Brain pericyte (primary cell): ENCODE results near the gene CDK5RAP2.

Source experiments
- DNase-seq: peaks from one replicate; pipeline ENCODE4 v3.0.0-alpha.2; 2012; ENCODE audit warnings: low read depth, low spot score

CDK5RAP2 gene

GRCh38 chr9:120384925-120385272, 195.1 kb downstream of the CDK5RAP2 start:
- DNase-seq = no peak

DNA sequence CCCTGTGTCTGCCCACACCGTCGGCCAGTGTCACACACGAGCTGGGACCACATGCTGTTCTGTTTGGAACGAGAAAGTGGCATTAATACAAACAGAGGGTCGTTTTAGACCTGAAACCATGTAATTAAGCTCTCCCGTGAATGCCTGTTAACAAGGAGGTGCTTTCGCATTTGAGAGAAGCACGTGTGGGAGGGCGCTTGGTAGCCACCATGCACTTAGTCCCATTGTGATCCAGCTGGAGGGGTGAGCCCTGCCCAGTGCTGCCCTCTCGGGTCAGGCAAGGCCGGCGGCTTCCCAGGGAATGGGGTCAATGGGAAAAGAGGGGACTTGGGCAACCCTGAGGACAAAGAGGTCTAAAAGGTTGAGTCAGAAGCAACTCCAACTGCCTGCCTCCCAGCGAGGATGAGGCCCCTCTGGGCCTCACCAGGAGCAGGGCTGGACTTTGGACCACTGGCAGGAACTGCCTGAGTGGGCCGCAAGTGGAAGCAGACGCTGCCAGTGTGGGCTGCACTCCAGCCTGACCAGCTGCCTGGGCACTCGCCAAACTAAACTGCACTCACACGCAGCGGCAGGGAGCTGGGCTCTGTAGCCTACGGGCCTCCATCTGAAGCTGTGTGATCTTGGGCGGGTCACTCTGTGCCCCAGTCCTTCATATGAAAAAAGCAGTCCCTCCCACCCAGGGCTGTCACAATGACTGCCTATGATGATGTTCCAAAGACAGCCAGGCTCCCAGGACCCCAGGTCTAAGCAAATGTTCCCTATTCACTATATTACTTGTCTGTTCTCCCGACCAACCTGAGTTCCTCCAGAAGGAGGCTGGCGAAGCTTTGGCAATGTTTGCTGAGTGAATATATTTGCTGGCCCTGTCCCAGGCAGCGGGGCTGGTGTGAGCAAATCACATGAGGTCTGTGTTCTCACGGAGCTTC, 195.7 kb downstream of the CDK5RAP2 start:
- DNase-seq = peak; percentile 63

DNA sequence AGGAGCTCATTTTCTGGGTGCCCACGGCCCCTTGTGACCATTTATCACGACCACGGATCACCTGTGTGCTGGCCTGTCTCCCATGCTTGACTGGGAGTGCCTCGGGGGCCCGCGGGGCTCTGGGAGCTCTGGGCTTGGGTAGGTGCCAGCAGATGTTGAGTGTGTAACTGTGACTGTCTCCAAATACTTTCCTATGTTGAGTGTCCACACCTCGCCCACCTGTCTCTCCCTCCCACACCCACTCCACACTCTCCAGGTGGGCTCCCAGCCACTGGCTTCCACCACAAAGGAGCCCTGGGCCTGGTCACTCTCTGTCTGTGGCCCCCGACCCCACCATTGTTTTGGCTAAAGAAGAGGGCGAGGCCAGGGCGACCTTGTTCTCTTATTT, 196.4 kb downstream of the CDK5RAP2 start:
- DNase-seq = no peak

- DNase-seq = no peak
Observed at GRCh38 chr9:120382453-120382852, 197.5 kb downstream of the CDK5RAP2 start.

DNA sequence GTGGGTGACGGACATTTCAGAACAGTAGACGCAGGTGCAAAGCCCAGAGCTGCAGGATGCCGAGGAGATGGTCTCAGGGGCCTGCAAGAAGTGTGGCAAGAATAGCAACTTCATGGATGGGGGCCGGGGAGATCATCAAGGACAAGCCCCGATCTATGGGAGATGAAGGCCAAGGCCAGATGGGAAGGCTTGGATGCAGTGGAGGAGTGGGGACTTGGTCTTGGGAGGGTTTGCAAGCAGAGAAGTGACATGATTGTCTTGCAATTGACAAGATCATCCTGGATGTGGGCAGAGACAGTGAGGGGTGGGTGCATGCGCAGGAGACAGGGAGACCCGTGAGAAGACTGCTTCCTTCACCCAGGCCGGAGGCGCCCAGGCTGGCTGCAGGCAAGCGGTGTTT, 198.1 kb downstream of the CDK5RAP2 start:
- DNase-seq = no peak

DNA sequence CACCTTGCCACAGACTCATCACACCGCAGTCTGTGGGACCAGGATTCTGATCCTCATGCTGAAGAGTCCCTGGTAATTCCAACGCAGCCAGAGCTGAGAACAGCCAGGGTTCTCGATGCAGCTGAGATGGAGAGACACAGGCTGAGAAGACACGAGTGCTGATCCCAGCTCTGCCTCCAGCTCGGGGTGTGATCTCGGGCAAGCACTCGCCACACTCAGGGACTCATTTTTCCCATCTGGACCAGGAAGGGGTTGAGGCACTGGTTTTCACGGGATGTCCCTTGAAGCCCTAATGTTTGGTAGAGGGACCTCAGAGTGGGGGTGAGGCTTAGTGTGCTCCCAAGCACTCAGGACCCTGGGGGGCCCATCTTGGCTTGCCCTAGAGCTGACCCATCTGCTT, 200.4 kb downstream of the CDK5RAP2 start:
- no peak for DNase-seq

GRCh38 chr9:120378680-120379079, 201.3 kb downstream of the CDK5RAP2 start:
- DNase-seq = no peak

- DNase-seq = no peak
Observed at GRCh38 chr9:120377268-120378159, 202.5 kb downstream of the CDK5RAP2 start.

- no peak for DNase-seq
Observed at GRCh38 chr9:120376101-120376500, 203.9 kb downstream of the CDK5RAP2 start.

GRCh38 chr9:120375316-120375715, 204.7 kb downstream of the CDK5RAP2 start:
- DNase-seq = no peak

GRCh38 chr9:120374817-120375216, 205.2 kb downstream of the CDK5RAP2 start:
- DNase-seq = no peak

DNA sequence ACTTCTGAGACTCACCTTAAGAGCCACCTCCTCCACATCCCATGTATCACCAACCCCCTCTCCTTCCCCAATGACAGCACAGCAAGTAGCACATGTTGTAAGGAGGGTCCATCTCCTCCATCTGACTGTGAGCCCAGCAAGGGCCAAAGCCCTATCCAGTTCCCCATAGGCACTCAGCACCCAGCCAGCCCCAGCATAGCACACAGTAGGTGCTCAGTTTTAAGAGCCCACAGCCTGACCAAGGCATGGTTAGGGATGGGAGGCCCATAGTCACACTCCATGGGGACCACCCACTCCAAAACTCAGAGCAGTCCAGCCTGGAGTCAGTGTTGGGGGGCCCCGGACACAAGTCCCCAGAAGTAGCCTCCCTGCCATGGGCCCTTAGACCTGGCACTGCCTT, 205.7 kb downstream of the CDK5RAP2 start:
- no peak for DNase-seq

DNA sequence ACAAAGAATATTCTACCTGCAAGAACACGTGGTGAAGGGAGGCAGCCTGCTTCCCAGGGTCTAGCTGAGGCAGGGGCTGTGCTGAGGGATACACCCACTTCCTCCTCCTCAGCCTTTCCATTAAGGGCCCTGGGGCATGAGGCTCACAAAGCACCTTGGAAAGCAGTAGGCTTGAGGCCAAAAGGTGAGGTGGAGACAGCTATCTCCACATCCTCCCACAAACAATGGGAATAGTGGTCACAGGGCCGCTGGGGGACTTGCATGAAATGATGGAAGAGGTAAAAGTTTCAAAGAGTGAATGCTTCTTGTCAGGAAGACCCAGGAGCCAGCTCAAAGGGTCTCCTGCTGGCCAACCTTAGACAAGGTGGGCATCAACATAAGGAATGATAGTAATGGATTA, 207.9 kb downstream of the CDK5RAP2 start:
- no peak for DNase-seq

DNA sequence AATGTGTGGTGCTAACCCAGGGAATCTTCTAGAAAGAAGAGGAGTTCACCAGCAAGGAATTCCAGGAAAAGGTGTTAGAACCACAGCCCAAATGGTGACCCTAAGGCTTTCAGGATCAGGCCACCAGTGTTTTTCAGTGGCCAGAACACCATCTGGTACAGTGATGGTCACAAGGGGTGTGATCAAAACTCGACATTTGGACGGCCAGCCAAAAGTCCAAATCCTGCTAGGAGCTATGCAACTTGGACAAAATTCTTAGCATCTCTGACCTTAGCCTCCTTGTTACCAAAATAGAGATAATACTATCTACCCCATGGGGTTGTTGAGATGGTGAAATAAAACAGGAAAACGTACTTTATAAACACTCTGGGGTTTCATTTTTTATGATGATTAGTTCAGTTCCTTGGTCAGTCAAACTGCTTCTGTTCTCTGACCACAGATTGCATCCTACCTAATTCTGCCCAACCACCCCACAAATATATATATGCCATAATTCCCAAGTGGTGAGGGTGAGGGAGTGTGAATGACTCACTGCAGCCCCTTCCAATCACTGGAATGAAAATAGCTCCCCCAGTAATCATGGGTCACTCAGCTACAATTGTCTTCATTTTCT, 210.3 kb downstream of the CDK5RAP2 start:
- no peak for DNase-seq

DNA sequence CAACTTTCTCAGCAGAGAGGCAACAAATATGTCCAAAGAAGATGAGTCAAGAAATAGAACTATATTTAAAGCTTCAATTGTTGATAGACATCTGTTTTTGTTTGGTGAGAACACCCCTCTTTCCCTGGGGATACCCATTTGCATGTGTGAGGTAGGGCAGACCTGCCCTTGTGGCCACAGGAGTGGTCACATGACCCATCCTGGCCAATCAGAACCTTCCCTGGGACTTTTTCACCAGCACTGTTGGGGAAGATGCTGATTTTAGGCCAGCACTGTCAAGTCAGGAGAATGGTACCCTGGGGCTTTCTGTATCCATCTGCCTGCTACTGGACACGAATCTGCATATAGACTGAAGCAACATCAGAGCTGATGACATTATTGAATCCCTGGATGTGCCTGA, 211.2 kb downstream of the CDK5RAP2 start:
- no peak for DNase-seq

- no peak for DNase-seq
Observed at GRCh38 chr9:120366644-120367019, 213.3 kb downstream of the CDK5RAP2 start.

DNA sequence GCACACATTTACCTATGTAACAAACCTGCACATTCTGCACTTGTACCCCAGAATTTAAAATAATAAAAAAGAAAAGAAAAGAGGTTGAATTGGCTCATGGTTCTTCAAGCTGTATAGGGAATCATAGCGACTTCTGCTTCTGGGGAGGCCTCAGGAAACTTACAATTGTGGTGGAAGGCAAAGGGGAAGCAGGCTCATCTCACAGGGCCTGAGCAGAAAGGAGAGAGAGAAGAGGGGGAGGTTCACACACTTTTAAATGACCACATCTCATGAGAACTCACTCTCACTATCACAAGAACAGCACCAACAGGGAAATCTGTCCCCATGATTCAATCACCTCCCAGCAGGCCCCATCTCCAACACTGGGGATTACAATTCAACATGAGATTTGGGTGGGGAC, 214.6 kb downstream of the CDK5RAP2 start:
- DNase-seq = no peak

- DNase-seq = no peak
Observed at GRCh38 chr9:120363697-120364096, 216.3 kb downstream of the CDK5RAP2 start.

GRCh38 chr9:120362446-120362845, 217.5 kb downstream of the CDK5RAP2 start:
- DNase-seq = no peak

- DNase-seq = no peak
Observed at GRCh38 chr9:120361551-120361950, 218.4 kb downstream of the CDK5RAP2 start.

- DNase-seq = no peak
Observed at GRCh38 chr9:120360510-120360909, 219.5 kb downstream of the CDK5RAP2 start.

GRCh38 chr9:120360046-120360445, 219.9 kb downstream of the CDK5RAP2 start:
- no peak for DNase-seq
